ENCODE data around the gene CAMKMT.

The CAMKMT gene

GRCh38 chr2:44805401-44806235 is 443.9 kb downstream of the CAMKMT start:
- Histone ChIP-seq H3K36me3 (no peaks in the 10 kb centered on the region), H3K4me3 (ENCODE audit: low read depth in 1 of 2, low read length in 1 of 2) (no peak overlapping the region), H3K27ac (no peak overlapping the region), H3K27me3 (peaks cover 99% of the 10 kb centered on the region), H3K9me3 (no peaks in the 10 kb centered on the region), H3K4me1 (ENCODE audit: control insufficient read depth in 1 of 2, insufficient read depth in 1 of 2, low read depth in 1 of 2, low read length in 1 of 2) (no peaks in the 10 kb centered on the region)
- TF ChIP-seq, protein P1, sequence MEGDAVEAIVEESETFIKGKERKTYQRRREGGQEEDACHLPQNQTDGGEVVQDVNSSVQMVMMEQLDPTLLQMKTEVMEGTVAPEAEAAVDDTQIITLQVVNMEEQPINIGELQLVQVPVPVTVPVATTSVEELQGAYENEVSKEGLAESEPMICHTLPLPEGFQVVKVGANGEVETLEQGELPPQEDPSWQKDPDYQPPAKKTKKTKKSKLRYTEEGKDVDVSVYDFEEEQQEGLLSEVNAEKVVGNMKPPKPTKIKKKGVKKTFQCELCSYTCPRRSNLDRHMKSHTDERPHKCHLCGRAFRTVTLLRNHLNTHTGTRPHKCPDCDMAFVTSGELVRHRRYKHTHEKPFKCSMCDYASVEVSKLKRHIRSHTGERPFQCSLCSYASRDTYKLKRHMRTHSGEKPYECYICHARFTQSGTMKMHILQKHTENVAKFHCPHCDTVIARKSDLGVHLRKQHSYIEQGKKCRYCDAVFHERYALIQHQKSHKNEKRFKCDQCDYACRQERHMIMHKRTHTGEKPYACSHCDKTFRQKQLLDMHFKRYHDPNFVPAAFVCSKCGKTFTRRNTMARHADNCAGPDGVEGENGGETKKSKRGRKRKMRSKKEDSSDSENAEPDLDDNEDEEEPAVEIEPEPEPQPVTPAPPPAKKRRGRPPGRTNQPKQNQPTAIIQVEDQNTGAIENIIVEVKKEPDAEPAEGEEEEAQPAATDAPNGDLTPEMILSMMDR (IDR thresholded peaks at IDR 0.05): no peak

- H3K4me1 ChIP-seq (ENCODE audit: control insufficient read depth in 1 of 2, insufficient read depth in 1 of 2, low read depth in 1 of 2, low read length in 1 of 2): no peaks in the 10 kb centered on the region
- no peak overlapping the region for H3K4me3 ChIP-seq (ENCODE audit: low read depth in 1 of 2, low read length in 1 of 2)
- peaks cover 84% of the 10 kb centered on the region for H3K27me3 ChIP-seq
- H3K27ac ChIP-seq: no peak overlapping the region
- TF ChIP-seq, protein P1 (IDR thresholded peaks at IDR 0.05): no peak
- H3K9me3 ChIP-seq: no peaks in the 10 kb centered on the region
- H3K36me3 ChIP-seq: no peaks in the 10 kb centered on the region
These were observed 445.7 kb downstream of the CAMKMT start for GRCh38 chr2:44807201-44808025.

DNA sequence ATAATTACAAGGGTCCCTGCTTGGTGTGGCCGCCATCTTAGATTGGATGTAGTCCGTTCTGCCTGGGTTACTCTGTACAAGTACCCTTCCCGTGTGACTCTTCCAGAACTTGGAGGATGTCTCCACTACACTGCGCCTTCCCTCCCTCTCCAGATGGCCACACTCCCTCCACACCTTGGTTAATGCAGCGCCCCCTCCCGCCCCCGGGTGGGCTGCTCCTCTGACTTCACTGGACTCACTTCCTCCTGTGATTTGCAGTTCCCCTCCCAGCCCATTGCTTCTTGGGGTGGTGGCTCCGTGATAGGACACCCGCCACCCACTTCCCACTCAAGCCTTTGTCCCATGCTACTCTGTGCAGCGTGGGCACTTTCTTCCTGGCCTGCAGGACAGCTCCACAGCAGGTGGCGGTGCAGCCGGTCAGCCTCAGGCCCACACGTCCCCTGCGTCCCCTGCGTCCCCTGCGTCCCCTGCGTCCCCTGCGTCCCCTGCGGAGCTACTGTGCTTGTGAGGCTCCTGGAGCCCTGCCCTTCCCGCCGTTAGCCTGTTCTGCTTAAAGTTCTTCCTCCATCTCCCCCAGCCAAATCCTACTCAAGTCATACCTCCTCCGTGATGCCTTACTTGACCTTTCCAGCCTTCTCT is 449.3 kb downstream of the CAMKMT start:
- H3K27me3 ChIP-seq: peaks cover 80% of the 10 kb centered on the region

DNA sequence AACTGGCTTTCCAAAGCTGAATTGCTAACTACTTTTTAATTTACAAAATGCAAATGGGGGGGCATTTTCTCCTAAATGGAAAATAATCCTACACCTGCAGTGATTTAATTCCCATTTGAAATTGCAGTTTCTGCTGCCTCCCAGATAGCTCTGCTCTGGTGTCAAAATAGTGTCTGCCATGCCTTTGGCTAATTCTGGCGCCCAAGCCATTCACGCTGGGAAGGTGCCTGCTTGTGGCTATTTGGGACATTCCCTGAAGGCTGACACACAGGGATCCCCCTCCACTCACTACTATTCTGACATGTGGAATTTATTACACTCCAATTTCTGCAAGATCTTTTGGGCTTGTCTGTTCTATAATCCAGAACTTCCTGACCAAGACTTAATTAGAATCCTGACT is 451.4 kb downstream of the CAMKMT start:
- Histone ChIP-seq H3K9me3 (no peaks in the 10 kb centered on the region), H3K27me3 (peaks cover 74% of the 10 kb centered on the region), H3K4me3 (ENCODE audit: low read depth in 1 of 2, low read length in 1 of 2) (no peak overlapping the region), H3K36me3 (no peaks in the 10 kb centered on the region), H3K27ac (no peak overlapping the region), H3K4me1 (ENCODE audit: control insufficient read depth in 1 of 2, insufficient read depth in 1 of 2, low read depth in 1 of 2, low read length in 1 of 2) (no peaks in the 10 kb centered on the region)
- TF ChIP-seq, protein P1 (IDR thresholded peaks at IDR 0.05): no peak

More for the DNA sequence above, 449.3 kb downstream of the CAMKMT start:
- no peaks in the 10 kb centered on the region for H3K9me3 ChIP-seq
- no peak overlapping the region for H3K27ac ChIP-seq
- TF ChIP-seq, protein P1 (IDR thresholded peaks at IDR 0.05): no peak
- no peak overlapping the region for H3K4me3 ChIP-seq (ENCODE audit: low read depth in 1 of 2, low read length in 1 of 2)
- no peaks in the 10 kb centered on the region for H3K36me3 ChIP-seq
- no peaks in the 10 kb centered on the region for H3K4me1 ChIP-seq (ENCODE audit: control insufficient read depth in 1 of 2, insufficient read depth in 1 of 2, low read depth in 1 of 2, low read length in 1 of 2)

DNA sequence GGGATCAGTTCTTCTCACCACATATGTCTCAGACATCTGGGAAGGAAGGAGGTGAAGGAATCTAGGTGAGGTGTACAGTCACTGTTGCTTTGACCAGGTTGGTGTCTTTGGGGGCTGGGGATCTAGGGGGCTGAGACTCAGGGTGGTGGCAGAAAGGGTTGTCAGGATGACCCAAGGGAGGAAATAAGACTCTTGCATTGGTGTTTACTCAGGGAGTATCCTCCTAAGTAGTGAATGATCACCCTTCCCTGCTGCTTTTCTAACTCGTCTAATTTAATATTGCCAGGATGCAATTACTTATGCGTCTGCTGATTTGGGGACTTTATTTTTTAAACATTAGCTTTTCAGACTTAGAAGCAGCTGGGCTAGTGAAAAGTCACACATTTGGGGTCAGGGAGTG is 451.9 kb downstream of the CAMKMT start:
- Histone ChIP-seq H3K4me1 (ENCODE audit: control insufficient read depth in 1 of 2, insufficient read depth in 1 of 2, low read depth in 1 of 2, low read length in 1 of 2) (no peaks in the 10 kb centered on the region), H3K27me3 (peaks cover 74% of the 10 kb centered on the region), H3K27ac (no peak overlapping the region), H3K9me3 (no peaks in the 10 kb centered on the region), H3K36me3 (no peaks in the 10 kb centered on the region), H3K4me3 (ENCODE audit: low read depth in 1 of 2, low read length in 1 of 2) (no peak overlapping the region)
- TF ChIP-seq, protein P1 (IDR thresholded peaks at IDR 0.05): no peak
